MCF 10A (cell line): ENCODE results near the gene CATSPERB. TPM values are rescaled to one million over a fixed set of nuclear protein-coding genes. Genes with fewer than 3 reads are reported as not detected.
"Not testable (repeated sequence)": the region's sequence is repeated elsewhere in the genome, so short reads cannot be mapped to it uniquely, and the experiment has no call there.

Source experiments
- BruUV-seq: library from RNA; stranded (reverse); fragments of 400-500 nt; replicated peaks from 2 replicates; lab custom pipeline; 2021; lab: Mats Ljungman, UMichigan
- CTCF ChIA-PET: fragments of 300-600 bp; sonication (Branson Sonifier 250); formaldehyde crosslinking; extraction: SDS; loops from one replicate; lab custom pipeline; 2021; ENCODE audit warnings: antibody characterized with exemption, inconsistent platforms; lab: Yijun Ruan, JAX
- POLR2A ChIA-PET: fragments of 300-600, 350-650 bp; sonication (Branson Sonifier 250); formaldehyde crosslinking; extraction: SDS; loops from one replicate; lab custom pipeline; 2020; ENCODE audit warnings: antibody characterized with exemption, inconsistent platforms; lab: Yijun Ruan, JAX
- DNase-seq: peaks from one replicate; pipeline ENCODE4 v3.0.0-alpha.2; 2018; ENCODE audit not compliant: unreplicated experiment
- H3K27ac Mint-ChIP-seq: one replicate; pipeline ENCODE4 v1.8.0; 2022; ENCODE audit warnings: mild to moderate bottlenecking, low read depth, mixed read lengths; ENCODE audit not compliant: unreplicated experiment
- H3K27me3 Mint-ChIP-seq: one replicate; pipeline ENCODE4 v1.8.0; 2022; ENCODE audit warnings: mixed read lengths; ENCODE audit not compliant: insufficient read depth, unreplicated experiment
- H3K36me3 Mint-ChIP-seq: one replicate; pipeline ENCODE4 v1.8.0; 2022; ENCODE audit warnings: mild to moderate bottlenecking, moderate library complexity, mixed read lengths; ENCODE audit not compliant: insufficient read depth, unreplicated experiment
- H3K4me1 Mint-ChIP-seq: one replicate; pipeline ENCODE4 v1.8.0; 2022; ENCODE audit warnings: mixed read lengths; ENCODE audit not compliant: insufficient read depth, unreplicated experiment
- H3K4me3 Mint-ChIP-seq: one replicate; pipeline ENCODE4 v1.8.0; 2022; ENCODE audit warnings: mild to moderate bottlenecking, moderate library complexity, mixed read lengths; ENCODE audit not compliant: unreplicated experiment
- H3K9me3 Mint-ChIP-seq: one replicate; pipeline ENCODE4 v1.8.0; 2022; ENCODE audit warnings: mixed read lengths; ENCODE audit not compliant: unreplicated experiment
- CTCF ChIP-seq: fragments of 200-600 bp; IDR thresholded peaks from one replicate; pipeline ENCODE4 v1.8.0; 2022; ENCODE audit warnings: antibody characterized with exemption, mild to moderate bottlenecking; ENCODE audit not compliant: unreplicated experiment
- intact Hi-C: fragments of 100-400 bp; cut with micrococcal nuclease; formaldehyde crosslinking; loops from 2 replicates; pipeline ENCODE4 v1.14.1; 2022
- total RNA-seq: library from RNA; stranded (reverse); gene quantifications from 2 replicates; pipeline ENCODE4 v1.2.3, GENCODE V29; 2022

CATSPERB gene
- total RNA-seq, 1 experiment from 2014 or later = 1.1 TPM

GRCh38 chr14:91674911-91675310 is 57.0 kb downstream of the CATSPERB start:
- no TSS peak for BruUV-seq
- no peaks in the 10 kb centered on the region for H3K36me3 Mint-ChIP-seq
- no peaks in the 10 kb centered on the region for H3K9me3 Mint-ChIP-seq
- no peak for TF ChIP-seq CTCF
- H3K4me3 Mint-ChIP-seq = no peak overlapping the region
- POLR2A ChIA-PET = interaction anchor here (0.6 kb wide), 2 partner anchors 21 to 414 kb away, joined by 3 read pairs; no protein-coding TSS in a partner anchor
- H3K27me3 Mint-ChIP-seq = no peaks in the 10 kb centered on the region
- H3K27ac Mint-ChIP-seq = no peak overlapping the region
- H3K4me1 Mint-ChIP-seq = no peaks in the 10 kb centered on the region
- intact Hi-C loops = no loop called here
- CTCF ChIA-PET = interaction anchor here (0.9 kb wide), 1 partner anchor 25 kb away, joined by 3 read pairs; no protein-coding TSS in a partner anchor
- no peak for DNase-seq

DNA sequence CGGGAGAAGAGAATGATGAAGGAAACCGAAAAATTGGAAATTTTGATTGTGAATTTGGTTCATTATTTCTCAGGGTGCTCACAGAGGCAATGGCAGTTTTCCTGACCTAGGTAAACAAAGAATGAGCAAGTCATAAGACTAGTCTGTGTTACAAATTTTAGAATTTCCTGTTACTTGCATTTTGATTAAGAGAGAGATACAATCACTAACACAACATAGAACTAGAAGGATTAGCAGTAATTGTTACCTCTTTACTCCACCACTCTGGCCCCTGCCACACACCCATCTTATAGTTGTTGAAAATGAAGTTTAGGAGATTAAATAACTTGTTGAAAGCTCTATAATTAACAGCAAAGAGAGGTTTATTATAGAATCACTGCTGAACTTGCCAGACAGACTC is 62.0 kb downstream of the CATSPERB start:
- DNase-seq = no peak
- Mint-ChIP-seq H3K36me3 (no peaks in the 10 kb centered on the region), H3K27ac (no peak overlapping the region), H3K4me3 (no peak overlapping the region), H3K9me3 (peaks cover 8% of the 10 kb centered on the region), H3K4me1 (no peaks in the 10 kb centered on the region), H3K27me3 (no peaks in the 10 kb centered on the region)
- no peak for TF ChIP-seq CTCF
- intact Hi-C loops = no loop called here
- CTCF ChIA-PET = interaction anchor here (2.1 kb wide), 1 partner anchor 241 kb away, joined by 7 read pairs; no protein-coding TSS in a partner anchor
- POLR2A ChIA-PET = no interaction called here
- BruUV-seq = no TSS peak

- H3K4me3 Mint-ChIP-seq, POLR2A ChIA-PET, intact Hi-C loops, CTCF ChIA-PET, H3K27me3 Mint-ChIP-seq, BruUV-seq, H3K9me3 Mint-ChIP-seq, H3K36me3 Mint-ChIP-seq, DNase-seq, H3K27ac Mint-ChIP-seq, H3K4me1 Mint-ChIP-seq: not testable (repeated sequence)
Measured at GRCh38 chr14:91667101-91667500, 64.8 kb downstream of the CATSPERB start.

- no peak overlapping the region for H3K27ac Mint-ChIP-seq
- H3K36me3 Mint-ChIP-seq = no peaks in the 10 kb centered on the region
- no peak overlapping the region for H3K4me3 Mint-ChIP-seq
- intact Hi-C loops = no loop called here
- no peaks in the 10 kb centered on the region for H3K27me3 Mint-ChIP-seq
- TF ChIP-seq CTCF = no peak
- H3K9me3 Mint-ChIP-seq = peaks cover 8% of the 10 kb centered on the region
- BruUV-seq = no TSS peak
- CTCF ChIA-PET = interaction anchor here (0.8 kb wide), 1 partner anchor 334 kb away, joined by 3 read pairs; no protein-coding TSS in a partner anchor
- no peak for DNase-seq
- H3K4me1 Mint-ChIP-seq = no peaks in the 10 kb centered on the region
- POLR2A ChIA-PET = no interaction called here
Measured at GRCh38 chr14:91660790-91661189, 71.1 kb downstream of the CATSPERB start.
